Occipital lobe (tissue), 2 donors: ENCODE data around the gene QRFP. TPM values are rescaled to one million over a fixed set of nuclear protein-coding genes. Genes with fewer than 3 reads are reported as not detected.

Experiments used
- DNase-seq: peaks from one replicate; lab custom pipeline; 2025; lab: John Stamatoyannopoulos, UW
- total RNA-seq: library from RNA; depleted of rRNA; stranded (reverse); fragments of >200 nt; gene quantifications from one replicate; pipeline ENCODE4 v1.2.3, GENCODE V29; 2014

QRFP gene
- total RNA-seq, 1 donor from 2014 or later: not detected

DNA sequence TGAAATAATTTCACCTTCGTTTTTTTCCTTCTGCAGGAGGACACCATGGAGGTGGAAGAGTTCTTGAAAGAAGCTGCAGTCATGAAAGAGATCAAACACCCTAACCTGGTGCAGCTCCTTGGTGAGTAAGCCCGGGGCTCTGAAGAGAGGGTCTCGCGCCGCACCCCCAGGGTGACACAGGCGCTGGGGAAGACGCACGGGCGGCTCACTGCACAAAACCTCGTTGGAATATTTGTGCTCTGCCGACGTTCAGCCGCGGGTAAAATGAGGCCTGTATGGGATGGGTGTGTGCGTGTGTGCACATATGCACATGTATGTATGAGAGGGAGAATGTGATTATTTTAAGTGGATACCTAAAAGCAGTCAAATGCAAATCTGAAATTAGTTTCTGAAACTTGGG, 24.5 kb downstream of the QRFP start:
- no peak for DNase-seq

DNA sequence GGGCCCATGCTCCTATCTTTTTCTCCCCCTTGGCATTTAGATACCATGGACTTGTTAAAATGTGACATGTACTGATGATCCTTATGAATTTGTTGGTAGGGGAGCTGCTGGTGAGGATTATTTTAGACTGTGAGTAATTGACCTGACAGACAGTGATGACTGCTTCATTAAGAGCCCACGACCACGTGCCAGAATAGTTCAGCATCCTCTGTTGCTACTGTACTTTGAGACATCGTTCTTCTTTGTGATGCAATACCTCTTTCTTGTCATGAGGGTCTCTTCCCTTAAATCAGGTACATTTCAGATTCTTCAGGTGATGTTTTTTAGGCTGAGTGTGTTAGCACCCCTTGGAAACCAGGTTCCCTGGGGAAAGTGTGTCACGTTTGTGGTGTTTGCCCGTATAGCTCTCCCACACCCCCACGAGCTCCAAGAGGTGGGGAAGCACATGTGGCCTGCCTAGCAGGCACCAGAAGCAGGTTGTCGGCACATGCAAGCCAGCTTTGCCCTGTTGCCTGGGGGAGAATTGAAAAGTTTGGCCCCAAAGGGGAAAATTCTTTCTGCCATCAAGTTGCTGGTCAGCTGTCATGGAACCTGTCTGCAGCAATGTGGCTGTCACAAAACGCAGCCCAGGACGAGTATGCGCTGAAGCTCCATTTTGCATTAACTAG, 25.1 kb downstream of the QRFP start:
- DNase-seq: no peak

DNA sequence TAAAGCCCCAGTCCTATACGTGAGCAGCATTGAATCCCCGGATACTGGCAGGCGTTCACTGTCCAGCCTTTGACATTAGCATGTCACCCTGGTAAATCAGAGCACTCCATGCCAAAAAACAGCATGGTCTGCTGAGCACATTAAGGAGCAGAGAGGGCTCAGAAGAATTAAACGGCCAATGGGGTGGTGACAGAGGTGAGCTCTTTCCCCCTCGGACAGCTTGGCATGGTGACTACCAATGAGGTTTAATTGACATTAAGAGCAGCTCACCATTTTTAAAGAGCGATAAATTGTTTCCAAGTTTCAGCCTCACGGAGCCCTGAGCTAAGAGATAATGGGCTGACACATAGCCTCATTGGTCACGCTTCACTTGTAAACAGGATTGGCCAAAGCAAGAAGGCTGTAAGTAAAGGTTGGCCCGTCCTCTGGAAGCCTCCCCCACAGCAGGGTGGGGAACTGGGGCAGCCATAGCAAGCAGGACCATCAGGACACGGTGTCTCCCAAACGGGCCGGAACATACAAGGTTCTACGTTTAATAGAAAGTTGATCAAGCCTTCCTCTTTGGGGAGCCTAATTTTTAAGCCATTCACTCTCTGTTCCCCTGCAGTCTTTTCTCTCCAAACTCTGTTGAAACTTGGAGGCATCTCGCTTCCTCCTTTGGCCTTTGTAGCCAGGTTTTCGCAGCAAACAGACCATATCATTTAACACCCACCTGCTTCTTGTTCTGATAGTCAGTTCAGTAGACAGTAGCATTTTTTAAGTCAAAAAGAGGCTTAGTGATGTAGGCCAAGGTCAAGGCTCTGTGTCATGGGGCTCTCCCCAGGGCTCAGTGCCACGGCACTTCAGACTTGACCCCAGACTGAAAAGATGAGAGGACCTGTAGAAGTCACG, 25.9 kb downstream of the QRFP start:
- DNase-seq: no peak

DNA sequence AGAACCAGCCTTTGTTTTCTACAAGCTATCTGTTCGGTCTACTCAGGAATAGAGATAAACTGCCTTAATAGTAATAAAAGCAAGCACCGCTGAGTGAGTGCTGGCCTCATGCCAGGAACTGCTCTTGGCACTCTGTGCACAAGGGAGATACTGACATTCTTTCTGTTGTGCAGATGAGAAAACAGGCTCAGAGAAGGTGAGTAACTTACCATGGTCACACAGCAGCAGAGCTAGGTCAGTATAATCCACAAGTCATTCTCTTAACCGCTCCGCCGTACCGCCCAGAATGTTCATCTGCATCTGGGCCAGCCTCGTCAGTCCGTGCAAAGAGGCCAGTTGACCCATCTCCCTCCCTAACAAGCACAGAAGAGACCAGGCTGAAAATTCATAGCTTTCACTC, 27.4 kb downstream of the QRFP start:
- DNase-seq: no peak

DNA sequence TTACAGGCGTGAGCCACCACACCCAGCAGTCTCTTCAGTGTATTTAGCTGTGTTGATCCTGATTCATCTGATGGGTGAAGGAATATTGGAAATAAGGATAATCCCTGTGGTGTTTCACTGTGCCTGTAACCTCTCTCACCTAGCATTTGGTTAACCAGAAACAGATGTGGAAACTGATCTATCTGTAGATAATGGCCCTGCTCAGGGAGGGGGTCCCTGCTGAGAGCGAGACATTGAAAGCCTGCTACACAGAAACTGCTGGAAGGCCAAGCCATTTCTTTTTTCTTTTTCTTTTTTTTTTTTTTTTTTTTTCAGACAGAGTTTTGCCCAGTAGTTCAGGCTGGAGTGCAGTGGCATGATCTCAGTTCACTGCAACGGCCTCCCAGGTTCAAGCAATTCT, 28.4 kb downstream of the QRFP start:
- no peak for DNase-seq

DNA sequence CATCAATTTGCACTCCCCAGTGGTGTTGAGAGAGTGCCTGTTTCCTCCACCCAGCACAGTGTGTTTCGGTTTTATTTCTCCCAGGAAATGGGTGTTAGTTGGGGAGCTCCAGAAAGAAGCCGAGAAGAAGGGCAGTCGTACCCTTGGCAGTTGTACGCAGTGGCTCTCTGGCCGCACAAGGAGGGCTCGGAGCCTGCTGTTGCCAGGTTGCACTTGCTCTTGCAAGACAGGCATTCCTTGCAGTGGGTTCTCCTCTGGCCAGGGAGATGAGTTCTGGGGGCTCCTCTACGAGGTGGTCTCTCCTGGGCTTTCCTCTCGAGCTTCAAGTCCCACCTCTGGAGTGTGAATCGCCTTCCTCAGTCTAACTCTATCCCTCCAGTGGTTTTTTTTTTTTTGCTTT, 29.1 kb downstream of the QRFP start:
- no peak for DNase-seq

DNA sequence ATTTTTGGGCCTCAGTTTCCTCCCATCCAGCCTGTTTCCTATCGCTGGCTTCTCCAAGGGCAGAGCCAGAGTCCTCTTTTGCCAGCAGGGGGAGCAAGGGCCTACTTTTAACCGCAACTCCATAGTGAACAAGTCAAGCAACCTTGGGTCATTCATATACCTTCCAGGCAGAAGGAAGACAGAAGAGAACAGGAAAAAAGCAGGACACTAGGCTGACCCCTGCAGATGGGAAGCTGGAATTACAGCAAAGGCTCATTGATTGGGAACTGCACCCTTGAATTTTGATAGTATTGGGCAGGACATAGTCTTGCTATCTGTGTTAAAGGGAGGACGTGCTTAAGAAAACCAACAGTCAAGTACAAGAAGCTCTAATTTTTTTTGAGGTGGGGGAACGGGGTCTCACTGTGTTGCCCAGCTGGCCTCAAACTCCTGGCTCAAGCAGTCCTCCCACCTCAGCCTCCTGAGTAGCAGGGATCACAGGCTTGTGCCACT, 30.1 kb downstream of the QRFP start:
- peak; percentile 35 for DNase-seq

DNA sequence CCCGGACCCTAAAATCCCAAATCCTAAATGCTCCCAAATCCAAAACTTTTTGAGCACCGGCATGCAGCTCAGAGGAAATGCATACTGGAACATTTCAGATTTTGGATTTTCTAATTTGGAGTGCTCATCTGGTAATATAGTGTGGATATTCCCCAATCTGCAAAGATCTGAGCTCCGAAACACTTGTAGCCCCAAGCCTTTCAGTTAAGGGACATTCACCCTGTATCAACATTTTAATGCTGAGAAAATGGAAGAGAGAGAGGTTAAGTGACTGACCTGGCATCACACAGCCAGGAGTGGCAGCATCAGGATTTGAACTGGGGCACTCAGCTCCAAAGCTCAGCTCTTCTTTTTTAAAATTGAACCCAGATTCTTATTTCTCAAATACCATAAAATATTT, 30.7 kb downstream of the QRFP start:
- no peak for DNase-seq

DNA sequence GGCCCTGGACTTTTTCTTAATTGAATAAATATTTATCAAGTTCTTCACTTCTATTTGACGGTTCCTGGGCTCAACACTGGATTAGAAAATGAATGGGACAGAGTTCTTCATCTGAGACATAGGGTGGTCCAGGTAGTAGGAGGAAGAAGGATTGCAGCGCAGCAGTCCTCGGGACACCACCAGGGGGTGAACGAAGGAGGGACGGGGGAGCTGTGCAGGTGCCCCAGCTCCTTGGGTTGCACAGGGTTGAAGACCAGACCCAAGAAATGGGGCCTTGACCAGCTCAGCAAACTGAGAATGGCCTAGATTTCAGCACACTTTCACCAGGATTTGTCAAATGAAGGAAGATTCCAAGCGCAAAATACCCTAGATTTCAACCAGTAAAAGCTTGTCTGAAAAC, 32.1 kb downstream of the QRFP start:
- DNase-seq: no peak

DNA sequence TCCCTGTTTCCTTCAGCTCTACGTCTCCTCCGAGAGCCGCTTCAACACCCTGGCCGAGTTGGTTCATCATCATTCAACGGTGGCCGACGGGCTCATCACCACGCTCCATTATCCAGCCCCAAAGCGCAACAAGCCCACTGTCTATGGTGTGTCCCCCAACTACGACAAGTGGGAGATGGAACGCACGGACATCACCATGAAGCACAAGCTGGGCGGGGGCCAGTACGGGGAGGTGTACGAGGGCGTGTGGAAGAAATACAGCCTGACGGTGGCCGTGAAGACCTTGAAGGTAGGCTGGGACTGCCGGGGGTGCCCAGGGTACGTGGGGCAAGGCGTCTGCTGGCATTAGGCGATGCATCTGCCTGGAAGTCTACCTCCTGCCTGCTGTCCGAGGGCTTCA, 33.9 kb downstream of the QRFP start:
- no peak for DNase-seq

DNA sequence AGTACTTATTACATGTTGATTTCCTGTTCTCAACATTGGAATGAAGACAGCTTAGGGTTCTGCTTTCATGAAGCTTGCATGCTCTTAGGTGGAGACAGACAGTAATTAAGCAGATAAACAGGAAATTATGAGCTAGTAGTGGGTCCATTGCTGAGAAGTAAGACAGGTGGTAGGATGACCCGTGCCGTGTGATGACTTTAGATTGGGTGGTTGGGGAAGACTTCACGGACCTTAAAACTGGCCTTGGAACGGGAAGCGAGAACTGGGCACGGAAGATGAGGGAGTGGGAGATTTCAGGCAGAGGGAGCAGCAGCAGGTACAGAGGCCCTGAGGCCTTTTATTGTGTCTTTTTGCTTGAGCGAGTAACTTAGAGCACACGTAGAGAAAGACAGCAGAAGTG, 34.4 kb downstream of the QRFP start:
- DNase-seq: no peak

DNA sequence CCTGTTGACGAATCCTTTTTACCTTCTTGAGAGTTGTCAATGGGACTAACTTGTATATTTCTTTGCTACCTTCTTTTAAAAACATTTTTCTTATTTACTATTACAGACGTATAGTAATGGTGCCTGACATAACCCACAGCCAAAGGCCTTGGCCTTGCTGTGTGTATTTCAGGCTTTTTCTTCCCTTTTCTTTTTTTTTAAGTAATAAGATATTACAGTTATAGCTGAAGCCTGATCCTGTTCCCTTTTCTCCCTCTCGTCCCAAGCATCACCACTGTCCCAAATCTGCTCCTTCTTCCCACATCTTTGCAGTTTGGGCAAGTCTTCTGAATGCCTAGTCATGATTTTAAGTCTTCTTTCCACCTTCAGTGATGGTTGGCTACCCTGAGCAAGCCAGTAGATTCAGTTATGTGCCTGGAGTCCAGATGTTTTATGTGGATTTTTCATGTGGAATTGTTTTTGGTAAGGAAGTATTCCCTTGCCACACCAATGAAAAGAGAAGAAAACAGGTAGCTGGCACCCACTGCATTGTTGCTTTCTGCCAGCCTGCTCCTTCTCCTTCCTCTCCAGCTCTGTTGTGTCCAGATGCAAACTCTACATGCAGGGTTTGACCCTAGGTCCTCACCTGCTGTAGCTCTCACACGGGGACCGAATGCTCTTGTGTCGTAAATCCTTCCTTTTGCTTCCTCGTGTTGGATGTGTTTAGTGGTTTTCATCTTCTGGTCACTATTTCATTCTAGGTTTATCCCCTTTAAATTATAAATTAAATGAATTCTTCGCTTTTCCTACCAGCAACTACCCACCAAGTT, 35.0 kb downstream of the QRFP start:
- DNase-seq: no peak

DNA sequence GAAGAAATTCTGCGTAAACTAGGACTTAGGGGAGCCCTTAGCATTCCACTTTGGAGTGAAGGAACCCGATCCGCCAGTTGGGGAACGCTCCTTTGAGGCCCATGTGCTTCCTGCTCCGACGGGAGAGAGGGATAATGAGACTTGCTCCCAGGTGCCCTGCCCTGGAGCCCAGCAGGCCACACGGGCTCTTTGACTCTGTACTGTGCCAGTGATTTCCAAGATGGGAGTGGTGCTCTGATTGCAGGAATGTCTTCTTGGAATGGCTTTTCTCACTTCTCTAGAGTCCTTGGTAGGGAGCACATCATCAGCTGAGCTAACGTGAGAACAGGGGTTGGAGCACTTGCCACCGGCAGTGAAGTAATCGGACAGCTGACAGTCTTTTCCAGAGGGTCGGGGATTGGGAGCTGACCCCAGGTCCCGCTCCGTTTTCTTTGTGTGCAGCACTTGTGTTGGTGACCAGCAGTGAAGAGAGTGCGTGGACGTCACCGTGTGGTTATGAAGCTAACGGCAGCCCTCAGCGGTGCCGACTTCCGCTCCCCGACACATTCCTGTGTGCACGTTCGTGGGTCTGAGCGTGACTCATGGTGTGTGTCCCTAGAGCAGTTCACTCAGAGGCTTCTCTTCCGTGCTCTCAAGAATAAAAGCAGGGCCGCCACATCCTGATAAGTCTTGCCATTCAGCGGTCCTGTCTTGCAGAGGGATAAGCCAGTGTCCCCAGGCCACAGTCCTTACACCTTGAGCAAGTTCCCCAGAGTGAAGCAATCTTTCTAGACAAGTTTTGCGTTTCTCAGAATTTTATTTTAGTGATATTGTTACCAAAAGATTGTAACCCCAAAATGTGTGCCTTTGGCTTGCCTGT, 35.9 kb downstream of the QRFP start:
- DNase-seq: no peak

DNA sequence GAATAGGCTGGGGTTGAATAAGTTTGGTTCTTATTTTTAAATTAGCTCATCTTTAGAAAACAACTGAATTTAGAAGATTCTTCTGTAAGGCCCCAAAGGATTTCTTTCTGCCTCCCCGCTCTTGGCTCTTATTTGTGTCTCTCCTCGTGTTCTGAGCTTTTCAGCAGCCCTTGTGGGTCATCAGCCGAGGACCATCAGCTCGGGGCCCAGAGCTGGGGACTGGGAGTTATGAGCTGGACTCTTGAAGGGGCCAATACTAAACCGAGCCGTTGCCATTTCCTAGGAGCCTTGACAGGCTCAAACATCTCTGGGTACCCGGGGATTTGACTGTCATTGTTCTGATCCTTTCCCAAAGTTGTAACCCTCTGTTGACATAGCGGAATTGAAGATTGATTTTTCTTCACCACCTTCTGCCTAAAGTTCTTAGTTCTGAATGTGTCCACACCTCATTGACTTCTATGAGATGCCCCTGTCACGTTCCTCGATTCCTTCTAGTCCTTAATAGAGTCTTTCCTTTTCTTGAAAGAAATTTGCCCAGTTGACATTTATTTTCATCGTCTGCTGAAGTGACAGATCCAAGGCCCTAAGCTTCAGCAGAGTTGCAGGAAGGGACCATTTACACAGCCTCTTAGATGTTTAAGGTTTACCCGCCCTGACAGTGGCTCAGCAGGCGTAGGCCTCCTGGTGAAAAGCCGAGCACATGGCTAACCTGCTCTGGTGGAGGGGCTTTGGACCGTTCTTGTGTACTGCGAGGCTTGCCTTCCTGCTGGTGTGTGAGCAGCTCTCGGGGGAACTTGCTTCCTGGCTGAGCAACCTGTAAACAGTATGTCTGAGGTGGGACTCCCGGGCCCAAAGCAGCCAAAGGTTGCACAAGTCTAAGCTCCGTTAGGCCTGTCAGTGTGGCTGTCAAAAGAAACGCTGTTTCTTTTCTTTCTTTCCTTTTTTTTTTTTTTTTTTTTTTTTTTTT, 37.6 kb downstream of the QRFP start:
- no peak for DNase-seq

DNA sequence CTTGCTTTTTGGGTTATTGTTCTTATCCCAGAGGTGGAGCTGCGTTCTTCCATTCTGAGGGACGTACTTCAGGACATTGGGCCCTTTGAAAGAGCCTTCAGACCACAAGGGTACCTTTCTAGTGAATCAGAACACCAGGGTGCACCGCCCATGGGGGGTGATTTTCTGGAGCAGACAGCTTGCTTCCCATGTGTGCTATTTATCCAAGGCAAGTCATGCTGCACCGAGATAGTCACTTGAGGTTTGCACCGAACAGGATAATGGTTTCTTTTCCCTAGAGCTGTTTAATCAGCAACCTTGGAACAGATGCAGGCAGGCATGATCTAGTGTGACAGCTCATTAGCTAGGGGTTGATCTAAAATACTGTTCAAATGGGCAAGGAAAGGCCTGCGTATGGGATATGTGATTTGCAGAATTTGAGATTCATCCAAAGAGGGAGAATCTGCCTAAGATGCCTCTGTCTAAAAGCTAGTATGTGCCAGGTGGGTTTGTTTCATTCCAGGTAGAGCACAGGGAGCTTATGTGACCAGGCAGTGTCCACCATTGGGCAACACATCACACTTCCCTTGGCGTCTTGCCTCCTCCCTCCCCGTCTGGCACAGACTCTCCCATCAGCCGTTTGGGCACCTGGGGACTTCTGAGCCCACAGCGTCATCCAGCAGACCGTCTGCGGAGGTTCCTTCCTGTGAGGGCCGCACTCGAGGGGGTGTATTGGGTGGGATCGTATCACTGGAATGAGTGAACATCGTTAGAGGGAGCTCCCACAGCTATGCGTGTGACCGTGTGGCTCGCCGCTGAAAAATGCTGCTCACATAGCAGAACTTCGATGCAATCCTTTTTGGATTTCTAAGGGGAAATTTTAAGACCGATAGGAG, 38.5 kb downstream of the QRFP start:
- no peak for DNase-seq

DNA sequence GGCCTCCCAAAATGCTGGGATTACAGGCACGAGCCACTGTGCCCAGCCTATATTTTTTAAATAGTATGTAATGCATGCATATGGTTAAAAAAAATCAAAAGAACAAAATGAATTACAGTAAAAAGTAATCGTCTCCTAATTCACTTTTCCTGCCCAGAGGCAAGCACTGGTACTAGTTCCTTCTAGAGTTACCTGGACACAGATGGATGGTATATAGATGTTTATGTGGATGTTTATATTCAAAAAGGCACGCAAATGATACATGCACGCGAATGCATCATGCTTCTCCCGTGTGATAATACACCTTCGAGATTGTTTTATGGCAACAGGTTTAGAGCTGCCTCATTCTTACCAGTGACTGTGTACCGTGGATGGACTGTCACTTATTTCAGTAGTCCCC, 40.1 kb downstream of the QRFP start:
- no peak for DNase-seq

DNA sequence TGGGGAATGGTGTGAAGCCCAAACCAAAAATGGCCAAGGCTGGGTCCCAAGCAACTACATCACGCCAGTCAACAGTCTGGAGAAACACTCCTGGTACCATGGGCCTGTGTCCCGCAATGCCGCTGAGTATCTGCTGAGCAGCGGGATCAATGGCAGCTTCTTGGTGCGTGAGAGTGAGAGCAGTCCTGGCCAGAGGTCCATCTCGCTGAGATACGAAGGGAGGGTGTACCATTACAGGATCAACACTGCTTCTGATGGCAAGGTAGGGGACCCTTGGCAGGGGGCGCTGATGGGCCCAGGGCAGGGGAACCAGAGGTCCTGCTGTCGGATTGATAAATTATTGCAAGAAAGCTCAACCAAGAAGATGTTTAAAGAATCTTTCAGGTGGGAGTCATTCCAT, 41.8 kb downstream of the QRFP start:
- no peak for DNase-seq

DNA sequence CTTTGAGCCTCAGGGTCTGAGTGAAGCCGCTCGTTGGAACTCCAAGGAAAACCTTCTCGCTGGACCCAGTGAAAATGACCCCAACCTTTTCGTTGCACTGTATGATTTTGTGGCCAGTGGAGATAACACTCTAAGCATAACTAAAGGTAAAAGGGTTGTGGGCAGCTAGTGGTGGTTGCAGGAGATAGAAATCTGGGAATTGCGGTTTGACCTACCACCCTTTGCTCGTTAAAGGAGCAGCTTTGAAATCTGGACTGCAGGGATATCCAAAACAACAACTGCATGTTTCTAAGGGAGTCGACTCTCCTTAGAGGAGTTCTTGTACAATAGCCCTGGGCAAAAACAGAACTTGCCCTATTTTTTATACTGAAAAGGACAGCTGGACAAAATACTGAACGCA, 42.5 kb downstream of the QRFP start:
- no peak for DNase-seq

DNA sequence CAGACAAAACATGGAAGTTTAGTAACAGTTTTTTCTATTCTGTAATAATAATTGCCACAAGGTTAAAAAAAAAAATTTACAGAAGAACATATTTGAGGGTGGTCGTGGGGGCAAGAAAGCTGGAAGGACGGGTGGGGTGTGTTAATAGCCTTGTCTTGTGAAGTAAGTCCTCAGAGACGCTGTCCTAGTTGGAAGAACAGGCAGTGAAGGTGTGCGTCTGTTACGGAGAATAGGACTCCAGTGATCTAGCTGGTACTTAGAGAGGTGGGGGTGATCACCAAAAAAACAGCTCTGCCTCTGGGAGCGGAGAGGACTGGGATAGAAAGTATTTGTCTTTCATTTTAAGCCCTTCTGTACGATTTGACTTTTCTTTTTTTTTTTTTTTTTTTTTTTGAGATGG, 43.8 kb downstream of the QRFP start:
- no peak for DNase-seq
